PFSK-1 (cell line): ENCODE data around the gene AMY1C. TPM values are rescaled to one million over a fixed set of nuclear protein-coding genes. Genes with fewer than 3 reads are reported as not detected.
"Not testable (repeated sequence)": the region's sequence is repeated elsewhere in the genome, so short reads cannot be mapped to it uniquely, and the experiment has no call there.

Experiments
- FOXP2 ChIP-seq: optimal IDR thresholded peaks from 2 replicates; pipeline ENCODE3; 2011; ENCODE audit warnings: borderline replicate concordance, control low read depth, inconsistent platforms; ENCODE audit not compliant: insufficient read depth; ENCODE audit errors: extremely low read length, extremely low read depth
- POLR2AphosphoS5 ChIP-seq: IDR thresholded peaks from 2 replicates; pipeline ENCODE4 v1.6.1; 2012; ENCODE audit warnings: low read depth, mild to moderate bottlenecking, control low read depth, low read length, moderate library complexity
- REST ChIP-seq, 2 experiments: IDR thresholded peaks; 2 replicates each; pipeline versions ENCODE4 v1.6.1 to v1.8.0; 2011 to 2012; ENCODE audit warnings: low read depth in 2 of 2, low read length in 2 of 2, control low read depth in 1 of 2, inconsistent platforms in 1 of 2, mild to moderate bottlenecking in 1 of 2, moderate library complexity in 1 of 2; ENCODE audit not compliant: insufficient read depth in 1 of 2
- SIN3A ChIP-seq: IDR thresholded peaks from 2 replicates; pipeline ENCODE4 v1.6.1; 2012; ENCODE audit warnings: mild to moderate bottlenecking, low read length, moderate library complexity, borderline replicate concordance; ENCODE audit not compliant: insufficient read depth
- TAF1 ChIP-seq: IDR thresholded peaks from 2 replicates; pipeline ENCODE4 v1.6.1; 2012; ENCODE audit warnings: low read length, control low read depth, borderline replicate concordance; ENCODE audit not compliant: insufficient read depth
- polyA plus RNA-seq: library from polyadenylated mRNA; unstranded; fragments of >200 nt; gene quantifications from one replicate; pipeline ENCODE4 v1.2.1, GENCODE V29; 2012; ENCODE audit warnings: low read depth, missing spikeins; ENCODE audit not compliant: insufficient read length

AMY1C gene
- not detected for polyA plus RNA-seq

GRCh38 chr1:103749598-103749997 lies at the start of gene AMY1C:
TSS of gene AMY1C (plus strand) at chr1:103749898. CDS start at chr1:103750470, 572 bp downstream.
- TF ChIP-seq REST (IDR thresholded peaks at IDR 0.05; ENCODE audit: insufficient read depth in 1 of 2, low read depth in 2 of 2, low read length in 2 of 2); SIN3A; POLR2AphosphoS5: not testable (repeated sequence)

DNA sequence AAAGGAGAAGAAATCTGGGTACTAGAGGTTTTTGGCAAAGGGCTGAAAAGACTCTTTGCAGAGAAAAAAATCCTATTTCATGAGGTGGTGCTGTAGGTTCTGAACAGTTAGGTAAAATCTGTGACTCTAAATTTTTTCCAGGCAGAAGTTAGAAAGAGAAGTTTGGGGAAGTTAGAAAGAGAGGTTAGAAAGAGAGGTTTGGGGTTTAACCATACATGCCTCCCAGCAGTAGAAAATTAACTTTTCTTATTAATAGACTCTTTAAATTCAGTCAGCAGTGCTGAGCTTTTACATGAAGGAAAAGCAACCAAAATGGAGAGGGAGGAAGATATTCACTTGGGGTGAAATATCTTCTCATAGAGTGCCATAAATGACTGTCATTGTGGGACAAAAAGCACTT lies 12.2 kb downstream of the AMY1C start:
- no peak for TF ChIP-seq REST (IDR thresholded peaks at IDR 0.05; ENCODE audit: insufficient read depth in 1 of 2, low read depth in 2 of 2, low read length in 2 of 2)
- no peak for TF ChIP-seq FOXP2
- TF ChIP-seq TAF1: no peak
- TF ChIP-seq SIN3A: no peak
- TF ChIP-seq POLR2AphosphoS5: no peak

DNA sequence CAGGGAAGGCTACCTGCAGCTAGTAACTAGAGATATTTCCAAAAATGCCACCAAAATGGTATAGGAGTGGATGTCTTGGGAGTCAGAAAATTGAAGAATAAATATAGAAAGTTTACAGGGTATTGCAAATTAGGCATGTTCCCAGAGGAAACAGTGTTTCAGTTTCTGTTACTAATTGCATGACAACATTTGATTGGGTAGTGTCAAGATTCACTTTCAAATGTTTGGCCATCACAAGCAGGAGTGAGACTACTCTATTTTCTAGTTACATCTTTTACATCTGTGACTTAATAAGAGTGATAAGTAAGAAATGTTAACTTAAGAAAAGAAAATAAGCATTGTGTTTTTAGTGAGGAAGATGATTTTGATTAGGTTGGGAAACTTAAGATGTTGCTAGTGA lies 30.2 kb downstream of the AMY1C start:
- TF ChIP-seq REST (IDR thresholded peaks at IDR 0.05; ENCODE audit: insufficient read depth in 1 of 2, low read depth in 2 of 2, low read length in 2 of 2) (no peak), FOXP2 (no peak), POLR2AphosphoS5 (no peak), TAF1 (no peak), SIN3A (no peak)

DNA sequence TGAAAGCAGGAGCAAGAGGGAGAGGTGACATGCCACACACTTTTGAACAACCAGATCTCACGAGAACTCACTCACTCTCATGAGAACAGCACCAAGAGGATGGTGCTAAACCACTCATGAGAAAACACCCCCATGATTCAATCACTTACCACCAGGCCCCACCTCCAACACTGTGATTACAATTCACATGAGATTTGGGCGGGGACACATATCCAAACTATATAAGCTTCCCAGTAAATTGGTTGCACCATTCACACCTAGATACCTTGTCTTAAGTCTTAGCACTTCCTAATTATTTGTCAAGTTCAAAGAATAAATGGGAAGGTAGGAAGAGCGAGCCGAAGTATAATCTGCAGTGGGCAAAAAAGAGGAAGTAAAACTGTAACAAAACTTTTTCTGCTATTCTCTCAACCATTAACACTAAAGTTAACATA lies 34.3 kb downstream of the AMY1C start:
- TF ChIP-seq FOXP2 (no peak), POLR2AphosphoS5 (no peak), TAF1 (no peak), SIN3A (no peak), REST (IDR thresholded peaks at IDR 0.05; ENCODE audit: insufficient read depth in 1 of 2, low read depth in 2 of 2, low read length in 2 of 2) (no peak)

GRCh38 chr1:103788377-103788776 lies 38.7 kb downstream of the AMY1C start:
- TF ChIP-seq POLR2AphosphoS5 (no peak), FOXP2 (no peak), SIN3A (no peak), REST (IDR thresholded peaks at IDR 0.05; ENCODE audit: insufficient read depth in 1 of 2, low read depth in 2 of 2, low read length in 2 of 2) (no peak), TAF1 (no peak)
